PC-3 (cell line): ENCODE results near the gene RFWD3. TPM values are rescaled to one million over a fixed set of nuclear protein-coding genes. Genes with fewer than 3 reads are reported as not detected.

ENCODE experiments used
- ATAC-seq: fragments of 200-7000 bp; cut with Tn5 transposase; 2 replicates; pipeline ENCODE4 v1.9.1; 2020; ENCODE audit warnings: mild to moderate bottlenecking, moderate library complexity
- BruUV-seq: library from RNA; stranded (reverse); fragments of 400-500 nt; replicated peaks from 2 replicates; lab custom pipeline; 2021; lab: Mats Ljungman, UMichigan
- CTCF ChIA-PET: fragments of 300-600 bp; sonication (Branson Sonifier 250); formaldehyde crosslinking; loops from one replicate; lab custom pipeline; 2022; ENCODE audit warnings: antibody characterized with exemption; lab: Charles Lee
- POLR2A ChIA-PET: fragments of 300-600 bp; sonication (Branson Sonifier 250); formaldehyde crosslinking; loops from one replicate; lab custom pipeline; 2022; ENCODE audit warnings: antibody characterized with exemption; ENCODE audit not compliant: unreplicated experiment; lab: Charles Lee
- DNase-seq: peaks from one replicate; pipeline ENCODE4 v3.0.0-alpha.2; 2015
- H2AFZ ChIP-seq: fragments of 300-600 bp; sonication (generic); 2 replicates; pipeline ENCODE4 v1.6.0; 2016; ENCODE audit warnings: antibody characterized with exemption, low read length
- H3F3A ChIP-seq: fragments of 300-600 bp; sonication (generic); one replicate; pipeline ENCODE4 v1.6.0; 2017; ENCODE audit warnings: antibody characterized with exemption, low read length, control low read depth, mild to moderate bottlenecking; ENCODE audit not compliant: unreplicated experiment
- H3K27ac ChIP-seq: fragments of 300-600 bp; sonication (generic); 2 replicates; pipeline ENCODE4 v1.5.1; 2016; ENCODE audit warnings: mild to moderate bottlenecking, low read length
- H3K27me3 ChIP-seq: fragments of 300-600 bp; sonication (generic); 2 replicates; pipeline ENCODE4 v1.6.1; 2016; ENCODE audit warnings: low read length, mixed read lengths
- H3K36me3 ChIP-seq: fragments of 300-600 bp; sonication (generic); 2 replicates; pipeline ENCODE4 v1.6.1; 2016; ENCODE audit warnings: low read depth, mixed run types, low read length, mixed read lengths
- H3K4me1 ChIP-seq: fragments of 300-600 bp; sonication (generic); 2 replicates; pipeline ENCODE4 v1.5.1; 2016; ENCODE audit warnings: low read length; ENCODE audit not compliant: insufficient read depth
- H3K4me2 ChIP-seq: fragments of 300-600 bp; sonication (generic); 2 replicates; pipeline ENCODE4 v1.6.0; 2016; ENCODE audit warnings: low read length
- H3K4me3 ChIP-seq: fragments of 300-600 bp; sonication (generic); 2 replicates; pipeline ENCODE4 v1.5.1; 2016; ENCODE audit warnings: mild to moderate bottlenecking, low read length, mixed read lengths
- H3K79me2 ChIP-seq: fragments of 300-600 bp; sonication (generic); 2 replicates; pipeline ENCODE4 v1.6.1; 2017; ENCODE audit warnings: low read length, mixed read lengths
- H3K9ac ChIP-seq: fragments of 300-600 bp; sonication (generic); 2 replicates; pipeline ENCODE4 v1.6.0; 2016; ENCODE audit warnings: mild to moderate bottlenecking, low read length
- H3K9me2 ChIP-seq: fragments of 300-600 bp; sonication (generic); replicated peaks from 2 replicates; pipeline ENCODE4 v1.6.1; 2016; ENCODE audit warnings: mixed run types, low read length, mixed read lengths
- H3K9me3 ChIP-seq: fragments of 300-600 bp; sonication (generic); 2 replicates; pipeline ENCODE4 v1.6.1; 2016; ENCODE audit warnings: low read length, mixed read lengths
- H4K20me1 ChIP-seq: fragments of 300-600 bp; sonication (generic); 2 replicates; pipeline ENCODE4 v1.6.1; 2016; ENCODE audit warnings: low read length, mixed read lengths
- EZH2 ChIP-seq: fragments of 300-600 bp; sonication (generic); IDR thresholded peaks from one replicate; pipeline ENCODE4 v1.6.1; 2017; ENCODE audit warnings: antibody characterized with exemption, mild to moderate bottlenecking, low read length; ENCODE audit not compliant: unreplicated experiment
- EZH2phosphoT487 ChIP-seq: fragments of 300-600 bp; sonication (generic); IDR thresholded peaks from 2 replicates; pipeline ENCODE4 v1.6.1; 2018; ENCODE audit warnings: mild to moderate bottlenecking, antibody characterized with exemption, low read length, borderline replicate concordance
- intact Hi-C: fragments of 100-400 bp; cut with micrococcal nuclease; formaldehyde crosslinking; loops from 2 replicates; pipeline ENCODE4 v1.9.0; 2023
- total RNA-seq: library from RNA; depleted of rRNA; stranded (reverse); fragments of >200 nt; gene quantifications from 2 replicates; pipeline ENCODE4 v1.2.3, GENCODE V29; 2014
- TF ChIP-seq, protein P1 (sequence below): fragments of 300-600 bp; sonication (generic); conservative IDR thresholded peaks from 2 replicates; pipeline ENCODE4 v1.5.1; 2017; ENCODE audit warnings: antibody characterized with exemption, low read depth, mild to moderate bottlenecking, low read length

Gene RFWD3
- total RNA-seq, 1 experiment from 2014 or later: 32.8 TPM

DNA sequence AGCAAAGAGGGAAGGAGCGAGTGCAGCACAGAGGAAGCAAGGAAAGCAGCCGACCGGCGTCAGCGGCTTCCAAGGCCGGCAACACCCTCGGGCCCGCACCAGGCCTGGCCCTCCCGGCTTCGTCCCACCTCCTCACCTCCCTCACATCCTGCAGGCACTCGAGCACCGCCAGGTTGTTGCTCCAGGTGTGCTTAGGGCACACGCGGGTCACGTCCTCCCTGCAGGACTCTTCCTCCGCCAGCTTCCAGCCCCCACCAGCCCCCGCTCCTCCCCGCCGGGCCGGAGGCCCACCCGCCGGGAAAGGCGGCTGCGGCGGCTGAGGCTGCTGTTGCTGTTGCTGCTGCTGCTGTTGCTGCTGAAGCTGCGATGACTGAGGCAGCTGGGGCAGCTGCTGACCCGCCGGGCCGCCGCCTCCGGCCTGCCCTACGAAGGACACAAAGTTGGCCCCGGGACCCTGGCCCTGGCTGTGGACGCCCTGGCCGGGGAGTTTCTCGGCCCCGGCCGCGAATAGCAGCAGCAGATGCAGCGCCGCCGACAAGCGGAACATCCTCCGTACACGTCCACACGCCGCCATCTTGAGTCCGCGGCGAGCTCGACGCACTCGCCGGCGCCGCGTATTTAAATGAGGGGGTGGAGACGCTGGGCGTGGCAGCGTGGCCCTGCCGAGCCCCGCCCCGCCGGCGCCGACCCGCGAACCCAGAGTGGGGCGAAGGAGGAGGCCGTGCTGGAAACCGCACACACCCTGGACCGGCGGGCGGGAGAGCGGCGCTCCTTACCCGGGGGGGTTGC, 60.0 kb downstream of the RFWD3 start, which contains the start of gene GLG1:
GLG1 (minus strand) TSS at position 594 of the 789 bp plus-strand sequence; CDS start at position 574, 20 bp downstream.
- no peaks in the 10 kb centered on the region for H3K9me3 ChIP-seq
- DNase-seq: peak; percentile 86
- peak within 1 kb of the TSS; percentile 86 for H2AFZ ChIP-seq
- H3K9me2 ChIP-seq: no peaks in the 10 kb centered on the region
- no peaks in the 10 kb centered on the region for H3K36me3 ChIP-seq
- TF ChIP-seq, protein P1, sequence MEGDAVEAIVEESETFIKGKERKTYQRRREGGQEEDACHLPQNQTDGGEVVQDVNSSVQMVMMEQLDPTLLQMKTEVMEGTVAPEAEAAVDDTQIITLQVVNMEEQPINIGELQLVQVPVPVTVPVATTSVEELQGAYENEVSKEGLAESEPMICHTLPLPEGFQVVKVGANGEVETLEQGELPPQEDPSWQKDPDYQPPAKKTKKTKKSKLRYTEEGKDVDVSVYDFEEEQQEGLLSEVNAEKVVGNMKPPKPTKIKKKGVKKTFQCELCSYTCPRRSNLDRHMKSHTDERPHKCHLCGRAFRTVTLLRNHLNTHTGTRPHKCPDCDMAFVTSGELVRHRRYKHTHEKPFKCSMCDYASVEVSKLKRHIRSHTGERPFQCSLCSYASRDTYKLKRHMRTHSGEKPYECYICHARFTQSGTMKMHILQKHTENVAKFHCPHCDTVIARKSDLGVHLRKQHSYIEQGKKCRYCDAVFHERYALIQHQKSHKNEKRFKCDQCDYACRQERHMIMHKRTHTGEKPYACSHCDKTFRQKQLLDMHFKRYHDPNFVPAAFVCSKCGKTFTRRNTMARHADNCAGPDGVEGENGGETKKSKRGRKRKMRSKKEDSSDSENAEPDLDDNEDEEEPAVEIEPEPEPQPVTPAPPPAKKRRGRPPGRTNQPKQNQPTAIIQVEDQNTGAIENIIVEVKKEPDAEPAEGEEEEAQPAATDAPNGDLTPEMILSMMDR: no peak
- peak within 1 kb of the TSS; percentile 90 for H3K9ac ChIP-seq
- H3K4me2 ChIP-seq: peak within 1 kb of the TSS; percentile 94
- CTCF ChIA-PET: no interaction called here
- BruUV-seq: no TSS peak
- H3K4me3 ChIP-seq: peak within 1 kb of the TSS; percentile 80
- peaks cover 51% of the 10 kb centered on the region for H3K79me2 ChIP-seq
- intact Hi-C loops: loop anchor here (1.0 to 5.0 kb wide), 2 partner anchors 23 to 124 kb away; no protein-coding TSS in a partner anchor
- peaks cover 25% of the 10 kb centered on the region for H3K4me1 ChIP-seq
- POLR2A ChIA-PET: interaction anchor here (0.5 kb wide), 1 partner anchor 1693 kb away, joined by 6 read pairs; no protein-coding TSS in a partner anchor
- H3F3A ChIP-seq: no peaks in the 10 kb centered on the region
- peak within 1 kb of the TSS; percentile 62 for H3K27ac ChIP-seq
- no peaks in the 10 kb centered on the region for H3K27me3 ChIP-seq
- peaks cover 23% of the 10 kb centered on the region; the same call in 1 of the 2 replicates for H4K20me1 ChIP-seq
- peak; percentile 90 for ATAC-seq

DNA sequence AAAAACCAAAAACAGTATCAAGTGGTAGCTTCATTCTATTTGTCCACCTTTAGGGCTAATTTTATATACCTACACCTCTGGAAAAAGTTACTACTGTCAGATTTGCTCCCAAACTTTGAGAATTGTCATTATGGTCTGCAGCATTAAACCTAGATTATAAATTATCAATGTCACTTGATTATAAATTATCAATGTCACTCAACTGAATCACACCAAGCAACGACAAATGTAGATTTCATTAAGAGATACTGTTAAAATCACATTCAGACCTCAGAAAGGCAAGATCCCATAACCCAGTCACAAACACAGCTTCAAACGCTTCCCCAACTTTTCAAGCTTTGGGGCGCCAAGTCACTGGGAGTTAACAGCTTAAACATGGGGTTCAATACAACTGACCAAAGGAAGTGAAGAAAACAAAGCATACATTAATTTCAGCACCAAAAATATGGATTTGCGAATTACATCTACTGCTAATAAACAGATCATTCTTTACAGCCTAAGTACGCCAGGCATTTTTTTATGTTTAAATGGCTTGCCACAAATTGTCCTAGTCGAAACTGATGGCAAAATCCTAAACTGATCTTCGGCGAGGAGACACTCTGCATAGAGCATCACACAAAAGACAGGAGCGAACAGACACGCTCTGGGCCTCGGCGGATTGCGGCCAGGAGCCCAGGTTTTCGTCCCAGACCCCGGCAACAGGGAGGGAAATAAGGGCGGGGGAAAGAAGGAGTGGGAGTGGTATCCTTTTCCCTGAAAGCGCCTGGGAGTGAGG, 60.7 kb downstream of the RFWD3 start:
- H3K9me2 ChIP-seq: no peaks in the 10 kb centered on the region
- H3K9ac ChIP-seq: peak overlapping the region; percentile 90
- TF ChIP-seq, protein P1: no peak
- TF ChIP-seq EZH2phosphoT487: no peak
- no peak for TF ChIP-seq EZH2
- H3K4me2 ChIP-seq: peak overlapping the region; percentile 94
- ChIA-PET POLR2A (no interaction called here), CTCF (interaction anchor here (0.6 kb wide), 1 partner anchor 105 kb away, joined by 3 read pairs; no protein-coding TSS in a partner anchor)
- intact Hi-C loops: loop anchor here (5.0 kb wide), 1 partner anchor 124 kb away; no protein-coding TSS in a partner anchor
- H3K9me3 ChIP-seq: no peaks in the 10 kb centered on the region
- H4K20me1 ChIP-seq: peaks cover 28% of the 10 kb centered on the region
- H3K27ac ChIP-seq: peak overlapping the region; percentile 62
- H3K36me3 ChIP-seq: no peaks in the 10 kb centered on the region
- ATAC-seq: peak; percentile 8
- H3K4me3 ChIP-seq: peak overlapping the region; percentile 80
- H3F3A ChIP-seq: no peaks in the 10 kb centered on the region
- BruUV-seq: no TSS peak
- DNase-seq: no peak
- peaks cover 31% of the 10 kb centered on the region for H3K4me1 ChIP-seq
- peak overlapping the region; percentile 86; the same call in 1 of the 2 replicates for H2AFZ ChIP-seq
- H3K27me3 ChIP-seq: no peaks in the 10 kb centered on the region
- H3K79me2 ChIP-seq: peaks cover 59% of the 10 kb centered on the region
